Gastroesophageal sphincter (tissue), 4 donors: ENCODE results near the gene APEH. TPM values are rescaled to one million over a fixed set of nuclear protein-coding genes. Genes with fewer than 3 reads are reported as not detected.

Experiments used
- ATAC-seq: fragments of 150-250 bp; one replicate; pipeline ENCODE4 v1.9.1; 2016; ENCODE audit warnings: mild to moderate bottlenecking, moderate library complexity
- H3K27ac ChIP-seq, 4 donors: fragments of 200-600 bp; sonication (generic) in 3 of 4; 1 replicate in 3 of 4; 2 replicates in 1 of 4; pipeline ENCODE4 v1.5.1; 2016 to 2019
- H3K27me3 ChIP-seq: fragments of 200-600 bp; sonication (generic); one replicate; pipeline ENCODE4 v1.5.1; 2019
- H3K36me3 ChIP-seq, 2 donors: fragments of 200-600 bp; sonication (generic); one replicate each; pipeline ENCODE4 v1.5.1; 2019; ENCODE audit warnings: control low read depth in 1 of 2
- H3K4me1 ChIP-seq, 3 donors: fragments of 200-600 bp; sonication (generic); 1 replicate in 2 of 3; 2 replicates in 1 of 3; pipeline ENCODE4 v1.5.1; 2016 to 2019; ENCODE audit warnings: control low read depth in 2 of 3
- H3K4me3 ChIP-seq, 2 donors: fragments of 200-600 bp; sonication (generic); one replicate each; pipeline ENCODE4 v1.5.1; 2019; ENCODE audit warnings: mild to moderate bottlenecking in 1 of 2, moderate library complexity in 1 of 2
- H3K9me3 ChIP-seq, 3 donors: fragments of 200-600 bp; sonication (generic); one replicate each; pipeline ENCODE4 v1.5.1; 2017 to 2019; ENCODE audit warnings: control low read depth in 2 of 3
- EP300 ChIP-seq: sonication (generic); formaldehyde crosslinking; IDR thresholded peaks from one replicate; pipeline ENCODE4 v1.6.1; 2017; ENCODE audit warnings: antibody characterized with exemption, mild to moderate bottlenecking
- POLR2A ChIP-seq, 2 donors: fragments of 450-650 bp; IDR thresholded peaks; one replicate each; pipeline ENCODE4 v1.6.1; 2017; ENCODE audit warnings: antibody characterized with exemption in 2 of 2, mild to moderate bottlenecking in 2 of 2, moderate library complexity in 1 of 2
- POLR2AphosphoS5 ChIP-seq: sonication (generic); formaldehyde crosslinking; IDR thresholded peaks from one replicate; pipeline ENCODE4 v1.6.1; 2017; ENCODE audit warnings: antibody characterized with exemption
- WGBS, 2 donors: methylation state at CpG; one replicate each; pipeline ENCODE4 v1.1.5; 2018; ENCODE audit warnings: low coverage in 1 of 2; 5-methylcytosine and 5-hydroxymethylcytosine counted together
- total RNA-seq, 4 donors: library from RNA; depleted of rRNA; stranded (reverse); fragments of >200 nt; gene quantifications; one replicate each; pipeline ENCODE4 v1.1.0, GENCODE V29; 2016
- TF ChIP-seq, protein P1 (sequence below), 4 experiments: fragments of 200-600 bp in 2 of 4; fragments of 450-650 bp in 2 of 4; sonication (generic) in 1 of 4; IDR thresholded peaks; one replicate each; pipeline ENCODE4 v1.5.1; 2017 to 2019; ENCODE audit warnings: antibody characterized with exemption in 4 of 4, mild to moderate bottlenecking in 2 of 4, moderate library complexity in 2 of 4

The APEH gene
- total RNA-seq, 4 donors from 2014 or later, result 61.4 to 80.2 (median 71.5) TPM

DNA sequence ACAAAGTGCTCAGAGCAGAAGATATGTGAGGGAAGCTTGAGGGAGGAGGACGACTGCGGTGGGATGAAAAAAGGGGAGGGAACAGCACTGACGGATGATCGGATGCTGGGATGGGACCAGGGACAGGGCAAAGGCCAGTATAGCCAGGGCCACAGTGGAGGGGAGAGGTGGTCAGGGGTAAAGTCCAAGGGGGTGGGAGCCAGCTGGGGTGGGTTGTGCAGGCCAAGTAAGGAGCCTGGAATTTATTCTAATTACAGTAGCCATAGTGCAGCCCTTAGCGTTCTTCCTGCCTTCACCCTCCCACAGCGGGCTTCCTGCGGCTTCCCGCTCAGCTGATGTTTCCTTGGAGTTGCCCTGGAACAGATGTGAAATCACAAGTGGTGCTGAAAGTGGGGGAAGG is 7.6 kb upstream of the APEH start:
- WGBS, 2 donors, result 9 to 22% methylated on average over 6 to 7 of the region's 8 CpGs
- H3K4me1 ChIP-seq, result no peaks in the 10 kb centered on the region
- ATAC-seq, result no peak
- H3K27ac ChIP-seq, result no peak overlapping the region
- no peaks in the 10 kb centered on the region for H3K9me3 ChIP-seq
- TF ChIP-seq, protein P1, sequence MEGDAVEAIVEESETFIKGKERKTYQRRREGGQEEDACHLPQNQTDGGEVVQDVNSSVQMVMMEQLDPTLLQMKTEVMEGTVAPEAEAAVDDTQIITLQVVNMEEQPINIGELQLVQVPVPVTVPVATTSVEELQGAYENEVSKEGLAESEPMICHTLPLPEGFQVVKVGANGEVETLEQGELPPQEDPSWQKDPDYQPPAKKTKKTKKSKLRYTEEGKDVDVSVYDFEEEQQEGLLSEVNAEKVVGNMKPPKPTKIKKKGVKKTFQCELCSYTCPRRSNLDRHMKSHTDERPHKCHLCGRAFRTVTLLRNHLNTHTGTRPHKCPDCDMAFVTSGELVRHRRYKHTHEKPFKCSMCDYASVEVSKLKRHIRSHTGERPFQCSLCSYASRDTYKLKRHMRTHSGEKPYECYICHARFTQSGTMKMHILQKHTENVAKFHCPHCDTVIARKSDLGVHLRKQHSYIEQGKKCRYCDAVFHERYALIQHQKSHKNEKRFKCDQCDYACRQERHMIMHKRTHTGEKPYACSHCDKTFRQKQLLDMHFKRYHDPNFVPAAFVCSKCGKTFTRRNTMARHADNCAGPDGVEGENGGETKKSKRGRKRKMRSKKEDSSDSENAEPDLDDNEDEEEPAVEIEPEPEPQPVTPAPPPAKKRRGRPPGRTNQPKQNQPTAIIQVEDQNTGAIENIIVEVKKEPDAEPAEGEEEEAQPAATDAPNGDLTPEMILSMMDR (IDR thresholded peaks at IDR 0.05), result no peak
- no peak for TF ChIP-seq EP300
- H3K36me3 ChIP-seq, result no peaks in the 10 kb centered on the region
- H3K27me3 ChIP-seq, result peaks cover 78% of the 10 kb centered on the region
- H3K4me3 ChIP-seq, result no peak overlapping the region

DNA sequence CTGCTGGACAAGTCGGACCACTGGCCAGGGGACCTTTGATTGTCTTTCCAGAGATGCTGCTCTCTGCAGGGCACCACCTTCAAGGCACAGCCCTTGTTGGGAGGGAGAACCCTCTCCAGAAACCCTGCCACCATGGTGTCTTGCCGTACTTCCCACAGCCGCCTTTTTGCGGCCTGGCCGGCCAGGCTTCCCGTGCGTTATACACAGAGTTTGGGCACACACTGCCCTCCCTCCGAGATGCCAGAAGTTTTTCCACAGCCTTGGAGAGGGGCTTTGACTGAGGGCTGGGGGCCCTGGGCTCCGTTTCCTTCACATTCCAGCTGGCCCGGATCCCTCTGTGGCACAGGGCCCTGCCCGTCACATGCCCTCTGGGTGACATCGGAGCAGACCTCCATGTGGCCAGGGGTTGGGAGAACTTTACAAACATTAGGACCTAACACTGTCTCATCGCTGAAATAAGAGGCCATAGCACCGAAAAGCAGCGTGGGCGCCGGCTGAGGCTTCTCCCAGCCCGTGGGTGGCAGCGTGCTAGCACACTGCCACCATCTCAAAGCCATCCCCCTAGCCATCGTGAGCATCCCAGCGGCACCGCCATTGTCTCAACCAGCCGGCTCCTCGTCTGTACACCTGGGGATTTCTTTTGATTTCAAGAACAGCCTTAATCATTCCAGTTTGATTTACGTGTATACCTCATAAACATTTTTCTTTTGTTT is 6.3 kb upstream of the APEH start:
- WGBS, 2 donors, result 70 to 72% methylated on average over 9 to 11 of the region's 25 CpGs
- H3K27me3 ChIP-seq, result peaks cover 66% of the 10 kb centered on the region

DNA sequence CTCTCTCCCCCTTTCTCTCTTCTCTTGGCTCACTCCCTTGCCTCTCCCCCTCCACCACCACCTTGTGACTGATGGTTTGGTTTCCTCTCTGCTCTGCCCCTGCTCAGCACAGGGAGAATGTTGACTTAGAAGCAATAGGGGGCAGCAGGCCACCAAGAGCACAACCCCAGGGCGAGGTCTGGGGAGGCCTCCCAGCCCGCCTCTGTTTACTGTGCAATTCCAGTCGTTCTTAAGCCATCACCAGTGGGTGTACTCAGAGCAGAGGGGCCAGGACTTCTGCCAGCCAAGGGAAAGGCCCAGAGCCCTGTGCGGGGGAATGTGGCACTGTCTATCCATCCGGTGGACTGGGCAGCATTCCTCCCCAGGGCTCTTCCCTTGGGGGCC is 5.7 kb upstream of the APEH start:
- H3K36me3 ChIP-seq, result no peaks in the 10 kb centered on the region
- peaks cover 61% of the 10 kb centered on the region for H3K27me3 ChIP-seq
- ATAC-seq, result no peak
- TF ChIP-seq EP300 (no peak), POLR2AphosphoS5 (no peak), POLR2A (IDR thresholded peaks at IDR 0.05) (no peak)
- TF ChIP-seq, protein P1 (IDR thresholded peaks at IDR 0.05), result no peak
- H3K4me1 ChIP-seq, result peaks cover 0 to 4% (median 3%) of the 10 kb centered on the region in 3 donors
- no peak overlapping the region for H3K27ac ChIP-seq
- H3K4me3 ChIP-seq, result no peak overlapping the region
- 16% methylated on average over 5 of the region's 5 CpGs; no CpG with 5 or more reads in 1 of the 2 donors for WGBS, 2 donors
- H3K9me3 ChIP-seq, result no peaks in the 10 kb centered on the region

More for the DNA sequence above, 6.3 kb upstream of the APEH start:
- Histone ChIP-seq H3K9me3 (no peaks in the 10 kb centered on the region), H3K4me1 (no peaks in the 10 kb centered on the region), H3K27ac (no peak overlapping the region), H3K36me3 (no peaks in the 10 kb centered on the region), H3K4me3 (no peak overlapping the region)
- ATAC-seq, result no peak
- TF ChIP-seq POLR2AphosphoS5 (no peak), EP300 (no peak), POLR2A (IDR thresholded peaks at IDR 0.05) (no peak)
- TF ChIP-seq, protein P1 (IDR thresholded peaks at IDR 0.05), result no peak

DNA sequence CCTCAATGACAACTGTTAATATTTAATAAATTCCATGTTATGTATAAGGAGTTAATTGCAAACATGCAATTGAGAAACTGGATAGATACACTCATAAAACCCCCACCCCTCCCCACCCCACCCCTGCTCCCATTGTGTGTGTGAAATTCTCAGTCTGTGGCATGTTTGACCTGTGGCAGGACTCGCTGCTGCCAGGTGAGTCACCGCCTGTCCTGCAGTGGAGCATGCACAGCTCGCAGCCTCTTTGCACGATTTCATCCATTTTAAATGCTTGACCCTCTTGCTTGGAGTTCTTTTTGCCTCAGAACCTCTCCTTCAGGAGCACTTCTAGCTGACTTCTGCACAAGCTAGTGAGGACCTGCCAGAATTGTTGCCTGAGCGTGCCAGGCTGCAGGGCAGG is 5.3 kb upstream of the APEH start:
- peaks cover 56% of the 10 kb centered on the region for H3K27me3 ChIP-seq
- H3K36me3 ChIP-seq, result no peaks in the 10 kb centered on the region
- TF ChIP-seq EP300, result no peak
- TF ChIP-seq POLR2AphosphoS5, result no peak
- no peak for TF ChIP-seq POLR2A (IDR thresholded peaks at IDR 0.05)
- TF ChIP-seq, protein P1 (IDR thresholded peaks at IDR 0.05), result no peak
- no peak overlapping the region for H3K4me3 ChIP-seq
- H3K4me1 ChIP-seq, result peaks cover 0 to 9% (median 4%) of the 10 kb centered on the region in 3 donors
- H3K9me3 ChIP-seq, result no peaks in the 10 kb centered on the region
- 60 to 79% methylated on average over 1 to 5 of the region's 5 CpGs for WGBS, 2 donors
- ATAC-seq, result no peak
- no peak overlapping the region for H3K27ac ChIP-seq

DNA sequence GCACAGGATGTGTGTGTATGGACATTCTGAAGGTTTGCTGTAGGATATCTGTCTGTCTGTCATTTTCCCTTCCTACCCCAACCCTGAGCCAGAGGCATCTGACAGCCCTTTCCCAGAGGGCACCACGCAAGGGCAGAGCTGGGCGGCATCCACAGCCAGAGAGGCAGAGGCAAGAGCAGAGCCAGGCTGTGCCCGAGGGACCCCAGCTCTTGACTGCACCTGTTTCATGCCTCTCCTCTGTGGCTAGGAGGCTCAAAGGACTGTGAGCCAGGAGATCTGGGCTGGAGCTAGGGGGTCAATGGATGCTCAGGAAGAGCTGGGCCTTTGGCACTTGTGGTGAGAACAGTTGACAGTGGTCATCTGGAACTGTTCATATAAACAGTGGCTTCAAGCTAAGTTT is 4.8 kb upstream of the APEH start:
- H3K27ac ChIP-seq, result no peak overlapping the region
- H3K4me1 ChIP-seq, result peaks cover 0 to 9% (median 4%) of the 10 kb centered on the region in 3 donors
- H3K4me3 ChIP-seq, result no peak overlapping the region
- ATAC-seq, result no peak
- H3K36me3 ChIP-seq, result no peaks in the 10 kb centered on the region
- TF ChIP-seq POLR2AphosphoS5, result no peak
- TF ChIP-seq EP300, result no peak
- TF ChIP-seq POLR2A (IDR thresholded peaks at IDR 0.05), result no peak
- TF ChIP-seq, protein P1 (IDR thresholded peaks at IDR 0.05), result no peak
- no peaks in the 10 kb centered on the region for H3K9me3 ChIP-seq
- WGBS, 2 donors, result no CpG with 5 or more reads among the region's 3 CpGs
- peaks cover 51% of the 10 kb centered on the region for H3K27me3 ChIP-seq
